Hematopoietic multipotent progenitor cell treated with erythropoietin and hydrocortisone succinate and interleukin-3 and kit ligand, for 6 days (in vitro differentiated cells): Measurements from ENCODE around the gene PDS5A.
"Not testable (repeated sequence)": the region's sequence is repeated elsewhere in the genome, so short reads cannot be mapped to it uniquely, and the experiment has no call there.

Source experiments
- DNase-seq: peaks from one replicate; pipeline ENCODE4 v3.0.0-alpha.2; 2015

The PDS5A gene

DNA sequence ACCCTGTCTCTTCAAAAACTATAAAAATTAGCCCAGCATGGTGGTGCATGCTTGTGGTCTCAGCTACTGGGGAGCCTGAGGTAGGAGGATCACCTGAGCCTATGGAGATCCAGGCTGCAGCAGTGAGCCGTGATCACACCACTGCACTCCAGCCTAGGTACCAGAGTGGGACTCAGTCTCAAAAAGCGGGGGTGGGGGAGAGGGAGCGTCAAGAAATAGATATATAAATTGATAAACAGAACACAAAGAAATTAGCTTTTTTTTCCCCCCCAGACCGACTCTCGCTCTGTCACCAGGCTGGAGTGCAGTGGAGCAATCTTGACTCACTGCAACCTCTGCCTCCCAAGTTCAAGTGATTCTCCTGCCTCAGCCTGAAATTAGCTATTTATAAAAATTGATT, 14.1 kb downstream of the PDS5A start:
- no peak for DNase-seq

DNA sequence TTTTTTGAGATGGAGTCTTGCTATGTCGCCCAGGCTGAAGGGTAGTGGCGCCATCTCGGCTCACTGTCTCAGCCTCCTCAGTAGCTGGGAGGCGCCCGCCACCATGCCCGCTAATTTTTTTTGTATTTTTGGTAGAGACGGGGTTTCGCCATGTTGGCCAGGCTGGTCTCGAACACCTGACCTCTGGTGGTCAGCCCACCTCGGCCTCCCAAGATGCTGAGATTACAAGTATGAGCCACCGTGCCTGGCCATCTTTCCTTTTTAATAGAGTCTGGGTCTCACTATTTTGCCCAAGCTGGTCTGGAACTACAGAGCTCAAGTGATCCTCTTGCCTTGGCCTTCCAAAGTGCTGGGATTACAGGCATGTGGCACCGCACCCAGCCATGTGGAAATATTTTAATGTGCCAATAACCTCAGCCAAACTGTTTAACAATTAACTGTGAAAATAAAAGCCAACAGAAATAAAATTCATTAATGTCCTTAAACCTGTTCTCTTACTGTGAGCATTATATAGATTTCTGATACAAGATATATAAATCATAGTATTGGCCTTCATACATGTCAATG, 16.3 kb downstream of the PDS5A start:
- DNase-seq, result no peak

DNA sequence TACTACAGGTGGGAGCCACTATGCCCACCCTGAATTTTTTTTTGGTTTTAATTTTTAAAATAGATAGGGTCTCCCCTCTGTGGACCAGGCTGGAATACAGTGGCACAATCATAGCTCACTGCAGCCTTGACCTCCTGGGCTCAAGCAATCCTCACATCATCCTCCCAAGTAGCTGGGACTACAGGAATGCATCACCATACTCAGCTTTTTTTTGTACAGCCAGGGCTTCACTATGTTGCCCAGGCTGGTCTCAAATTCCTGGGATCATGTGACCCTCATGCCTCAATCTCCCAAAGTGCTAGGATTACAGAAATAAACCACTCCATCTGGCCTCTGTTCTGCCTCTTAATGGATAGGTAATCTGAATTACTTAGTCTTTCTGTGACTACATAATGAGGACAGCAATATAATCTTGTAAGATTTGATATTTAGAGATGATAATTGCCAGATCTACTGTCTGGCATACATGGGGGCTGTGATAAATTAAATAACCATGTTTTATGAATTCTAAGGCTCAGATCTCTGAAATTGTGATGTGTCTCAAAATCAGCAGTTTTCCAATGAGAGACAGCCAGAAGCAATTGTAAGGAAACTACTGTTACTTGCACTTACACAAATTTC, 26.7 kb downstream of the PDS5A start:
- DNase-seq, result no peak

DNA sequence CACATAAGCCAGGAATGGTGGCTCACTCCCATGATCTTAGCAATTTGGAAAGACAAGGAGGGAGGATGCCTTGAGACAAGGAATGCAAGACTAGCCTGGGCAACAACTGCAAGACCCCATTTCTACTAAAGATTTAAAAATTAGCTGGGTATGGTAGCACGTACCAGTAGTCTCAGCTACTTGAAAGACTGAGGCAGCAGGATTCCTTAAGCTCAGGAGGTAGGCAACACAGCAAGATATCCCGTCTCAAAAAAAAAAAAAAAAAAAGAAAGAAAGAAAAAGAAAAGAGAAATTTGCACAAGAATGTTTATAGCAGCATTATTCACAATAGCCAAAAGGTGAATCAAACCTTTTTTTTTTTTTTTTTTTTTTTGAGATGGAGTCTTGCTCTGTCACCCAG, 29.7 kb downstream of the PDS5A start:
- DNase-seq, result no peak

DNA sequence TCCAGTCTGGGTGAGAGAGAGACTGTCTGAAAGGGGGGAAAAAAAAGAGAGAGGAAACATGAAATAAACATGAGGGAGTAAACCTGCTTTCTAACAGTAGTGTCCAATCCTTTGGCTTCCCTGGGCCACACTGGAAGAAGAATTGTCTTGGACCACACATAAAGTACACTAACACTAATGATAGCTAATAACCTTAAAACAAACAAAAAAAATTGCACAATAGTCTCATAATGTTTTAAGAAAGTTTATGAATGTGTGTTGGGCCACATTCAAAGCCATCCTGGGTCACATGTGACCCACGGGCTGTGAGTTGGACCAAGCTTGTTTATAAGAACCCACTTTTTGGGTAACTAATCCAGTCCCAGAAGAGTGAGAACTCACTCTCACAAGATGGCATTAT, 30.3 kb downstream of the PDS5A start:
- no peak for DNase-seq

DNA sequence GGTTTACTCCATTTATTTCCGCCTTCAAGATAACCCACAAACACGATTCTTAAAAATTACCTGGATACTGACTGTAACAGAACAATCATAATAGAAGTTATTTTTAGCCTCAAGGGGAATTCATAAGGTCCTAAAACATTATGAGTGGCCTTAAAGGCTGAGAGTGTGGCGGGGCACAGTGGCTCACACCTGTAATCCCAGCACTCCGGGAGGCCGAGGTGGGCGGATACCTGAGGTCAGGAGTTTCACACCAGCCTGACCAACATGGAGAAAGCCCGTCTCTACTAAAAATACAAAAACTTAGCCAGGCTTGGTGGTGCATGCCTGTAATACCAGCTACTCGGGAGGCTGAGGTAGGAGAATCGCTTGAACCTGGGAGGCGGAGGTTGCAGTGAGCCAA, 33.5 kb downstream of the PDS5A start:
- DNase-seq, result not testable (repeated sequence)

DNA sequence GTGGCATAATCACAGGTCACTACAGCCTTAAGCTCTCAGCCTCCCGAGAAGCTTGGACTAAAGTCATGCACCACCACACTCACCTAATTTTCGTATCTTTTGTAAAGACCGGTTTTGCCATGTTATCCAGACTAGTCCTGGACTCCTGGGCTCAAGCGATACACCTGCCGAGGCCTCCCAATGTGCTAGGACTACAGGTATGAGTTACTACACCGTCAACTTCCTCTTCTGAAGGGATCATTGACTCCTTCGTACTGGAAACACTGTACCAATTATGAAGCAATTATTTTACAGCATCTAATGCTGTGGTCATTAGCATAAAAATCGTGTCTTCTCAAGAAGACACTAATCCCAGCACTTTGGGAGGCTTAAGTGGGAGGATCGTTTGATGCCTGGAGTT, 35.2 kb downstream of the PDS5A start:
- no peak for DNase-seq

DNA sequence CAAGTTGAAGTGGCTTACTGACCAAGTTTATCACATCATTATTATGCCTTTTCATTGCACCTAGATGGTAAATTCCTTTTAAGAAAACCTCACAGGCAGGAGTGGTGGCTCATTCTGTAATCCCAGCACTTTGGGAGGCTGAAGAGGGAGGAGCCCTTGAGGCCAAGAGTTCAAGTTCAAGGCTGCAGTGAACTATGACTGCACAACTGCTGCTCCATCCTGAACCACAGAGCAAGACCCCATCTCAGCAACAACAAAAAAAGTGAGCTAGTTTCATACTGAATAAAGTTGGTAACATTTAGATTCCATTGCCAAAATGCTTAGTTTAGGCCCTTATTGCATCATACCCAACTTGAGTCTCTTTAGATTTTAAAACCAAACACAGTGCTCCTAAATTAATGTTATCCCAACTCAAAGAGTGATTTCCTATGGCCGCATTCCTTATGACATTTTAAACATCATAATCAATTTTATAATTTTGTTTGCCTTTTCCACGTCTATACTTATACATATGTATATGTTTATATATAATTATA, 36.0 kb downstream of the PDS5A start:
- DNase-seq, result no peak

DNA sequence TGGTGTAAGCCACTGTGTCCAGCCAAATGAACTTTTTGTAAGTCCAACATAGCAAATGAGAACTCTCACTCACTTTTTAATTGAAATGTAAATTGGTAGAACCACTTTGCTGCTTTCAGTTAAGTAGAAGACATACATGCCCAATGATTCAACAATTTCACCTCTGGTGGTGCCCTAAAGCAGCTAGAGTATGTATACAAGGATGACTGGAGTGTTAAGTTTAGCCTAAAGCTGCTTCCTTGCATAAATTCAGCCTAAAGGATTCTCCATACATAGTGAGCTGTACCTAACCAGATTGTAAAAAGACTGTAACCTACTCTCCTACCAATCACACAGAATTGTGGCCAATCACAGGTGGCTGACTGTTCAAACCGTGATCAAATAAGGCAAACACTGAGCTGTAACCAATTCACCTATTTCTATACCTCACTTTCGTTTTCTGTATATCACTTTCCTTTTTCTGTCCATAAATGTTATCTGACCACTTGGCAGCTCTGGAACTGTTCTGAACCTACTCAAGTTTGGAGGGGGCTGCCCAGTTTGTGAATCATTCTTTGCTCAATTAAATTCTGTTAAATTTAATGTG, 39.9 kb downstream of the PDS5A start:
- no peak for DNase-seq

DNA sequence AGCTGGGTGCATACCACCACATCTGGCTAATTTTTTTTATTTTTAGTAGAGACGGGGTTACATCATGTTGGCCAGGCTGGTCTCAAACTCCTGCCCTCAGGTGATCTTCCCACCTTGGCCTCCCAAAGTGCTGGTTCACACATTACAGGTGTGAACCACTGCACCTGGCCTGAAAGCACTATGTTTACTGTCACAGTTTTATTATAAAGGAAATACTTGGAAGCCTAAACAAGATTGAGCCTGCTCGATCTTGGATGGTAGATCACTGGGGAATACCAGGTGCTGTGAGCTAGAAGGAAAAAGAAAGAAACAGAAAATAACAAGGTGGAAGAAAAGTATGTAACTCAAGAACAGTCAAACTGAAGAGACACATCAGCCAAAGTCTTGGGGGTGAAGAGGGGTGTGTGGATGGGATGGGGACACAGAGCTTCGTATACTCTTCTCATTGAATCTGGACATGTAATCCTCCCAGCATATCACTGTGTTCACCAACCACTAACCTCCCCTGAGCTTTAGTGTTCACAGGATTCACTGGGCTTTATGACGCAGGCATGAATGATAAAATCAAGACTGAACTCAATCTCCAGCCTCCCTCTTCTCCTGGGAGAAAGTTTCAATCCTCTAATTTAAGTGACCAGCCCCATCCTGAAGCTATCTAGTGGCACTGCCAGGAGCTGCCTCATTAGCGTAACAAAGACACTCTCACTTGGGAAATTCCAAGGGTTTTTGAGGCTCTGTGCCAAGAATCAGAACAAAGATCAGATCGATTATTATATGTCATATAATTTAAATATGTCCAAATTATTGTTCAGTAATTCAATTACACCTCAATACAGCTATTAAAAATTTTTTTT, 40.9 kb downstream of the PDS5A start:
- DNase-seq, result no peak

DNA sequence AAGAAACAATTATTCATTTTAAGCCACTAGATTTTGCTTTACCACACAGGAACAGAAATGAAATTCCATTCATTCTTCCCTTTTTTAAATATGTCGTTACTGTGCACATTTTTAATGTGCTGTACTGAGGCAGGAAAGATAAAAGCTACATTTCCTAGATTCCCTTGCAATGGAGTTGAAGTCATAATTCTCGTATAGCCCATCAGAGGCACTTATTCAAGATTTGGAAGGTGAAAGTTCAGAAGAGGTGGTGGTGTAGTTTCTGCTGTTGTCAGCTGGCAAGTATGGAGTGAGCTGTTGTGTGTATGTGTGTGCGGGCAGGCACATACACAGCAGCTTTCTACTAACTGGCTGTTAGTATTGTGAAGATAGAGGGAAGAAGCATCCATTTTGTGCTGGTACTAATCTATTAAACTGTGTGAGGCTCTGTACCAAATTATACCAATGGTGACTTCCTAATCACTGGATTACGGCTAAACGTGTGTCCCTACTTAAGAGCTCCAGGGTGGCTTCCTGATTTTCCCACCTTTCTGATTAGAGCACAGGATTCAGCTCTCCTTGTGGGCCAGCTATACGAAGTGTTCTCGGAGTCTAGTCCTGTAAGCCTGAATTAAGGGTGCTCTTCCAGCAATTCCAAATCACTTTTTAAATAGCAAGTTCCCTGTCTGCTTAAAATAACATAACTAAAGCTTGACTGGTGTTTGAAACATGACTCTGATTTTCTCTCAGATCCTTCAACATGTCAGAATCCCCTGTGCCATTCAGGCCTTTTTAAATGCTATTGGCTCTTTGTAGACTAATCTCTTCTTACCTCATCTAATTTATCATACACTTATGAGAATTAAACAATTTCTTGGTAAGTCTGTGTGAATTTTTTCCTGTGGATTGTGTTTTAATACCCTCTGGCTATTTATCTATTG, 43.8 kb downstream of the PDS5A start:
- DNase-seq, result no peak

DNA sequence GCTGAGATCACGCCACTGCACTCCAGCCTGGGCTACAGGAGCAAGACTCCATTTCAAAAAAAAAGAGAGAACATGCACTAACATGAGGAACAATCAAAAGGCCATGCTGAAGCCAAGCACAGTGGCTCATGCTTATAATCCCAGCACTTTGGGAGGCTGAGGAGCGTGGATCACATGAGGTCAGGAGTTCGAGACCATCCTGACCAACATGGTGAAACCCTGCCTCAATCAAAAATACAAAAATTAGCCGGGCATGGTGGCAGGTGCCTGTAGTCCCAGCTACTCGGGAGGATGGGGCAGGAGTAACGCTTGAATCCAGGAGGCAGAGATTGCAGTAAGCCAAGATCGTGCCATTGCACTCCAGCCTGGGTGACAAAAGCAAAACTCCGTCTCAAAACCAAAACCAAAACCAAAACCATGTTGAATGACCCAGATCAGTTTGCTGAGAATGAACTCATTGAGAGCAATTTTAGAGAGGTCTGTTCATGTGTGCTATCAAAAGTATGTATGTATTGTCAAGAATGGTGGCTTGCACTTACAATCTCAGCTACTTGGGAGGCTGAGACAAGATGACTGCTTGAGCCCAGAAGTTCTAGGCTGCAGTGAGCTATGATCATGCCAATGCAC, 44.8 kb downstream of the PDS5A start:
- no peak for DNase-seq

DNA sequence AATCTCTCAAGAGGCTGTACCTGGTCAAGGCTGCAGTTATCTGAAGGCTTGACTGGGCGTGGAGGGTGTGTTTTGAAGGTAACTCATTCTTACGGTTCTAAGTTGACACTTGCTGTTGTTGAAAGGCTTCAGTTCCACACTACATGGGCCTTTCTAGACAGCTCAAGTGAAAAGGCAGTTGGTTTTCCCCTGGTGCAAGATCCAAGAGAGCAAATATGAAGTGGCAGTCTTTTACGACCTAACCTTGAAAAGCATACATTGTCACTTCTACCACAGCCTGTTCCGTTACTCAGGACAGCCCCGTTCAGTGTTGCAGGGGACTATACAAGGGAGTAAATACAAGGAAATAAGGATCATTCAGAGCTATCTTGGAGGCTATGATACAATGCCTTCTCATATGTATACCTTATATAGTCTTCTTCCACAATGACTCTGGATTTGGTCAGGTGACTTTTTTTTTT, 46.2 kb downstream of the PDS5A start:
- DNase-seq, result no peak

DNA sequence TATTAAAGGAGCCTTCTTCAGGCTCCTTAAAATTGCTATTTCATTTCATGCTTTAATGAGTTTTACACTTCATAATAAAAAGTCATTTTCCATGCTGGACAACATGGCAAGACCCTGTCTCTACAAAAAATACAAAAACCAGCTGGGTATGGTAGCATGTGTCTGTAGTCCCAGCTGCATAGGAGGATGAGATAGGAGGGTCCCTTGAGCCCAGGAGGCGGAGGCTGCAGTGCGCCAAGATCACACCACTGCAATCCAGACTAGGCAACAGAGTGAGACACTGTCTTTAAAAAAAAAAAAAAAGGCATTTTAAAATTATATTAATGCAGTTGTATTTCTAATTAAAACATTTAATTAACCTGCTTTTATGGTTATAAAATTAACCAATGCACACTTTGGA, 49.2 kb downstream of the PDS5A start:
- no peak for DNase-seq

DNA sequence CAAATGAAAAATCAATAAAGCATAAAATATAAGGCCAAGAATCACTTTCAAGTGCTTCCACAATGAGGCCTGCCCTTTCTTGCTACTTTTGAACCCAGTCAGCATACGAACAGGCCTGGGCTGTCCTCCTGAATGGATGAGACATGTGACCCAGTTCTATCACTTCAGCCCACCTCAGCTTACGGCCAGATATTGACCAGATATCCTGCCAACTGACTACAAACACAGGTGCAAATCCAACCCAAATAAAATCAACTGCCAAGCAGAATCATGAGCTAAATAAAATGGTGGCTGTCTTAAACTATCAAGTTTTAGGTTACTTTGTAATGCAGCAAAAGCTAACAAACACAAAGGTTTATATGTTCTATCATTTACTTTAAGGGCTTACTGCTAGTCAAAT, 53.7 kb downstream of the PDS5A start:
- no peak for DNase-seq

DNA sequence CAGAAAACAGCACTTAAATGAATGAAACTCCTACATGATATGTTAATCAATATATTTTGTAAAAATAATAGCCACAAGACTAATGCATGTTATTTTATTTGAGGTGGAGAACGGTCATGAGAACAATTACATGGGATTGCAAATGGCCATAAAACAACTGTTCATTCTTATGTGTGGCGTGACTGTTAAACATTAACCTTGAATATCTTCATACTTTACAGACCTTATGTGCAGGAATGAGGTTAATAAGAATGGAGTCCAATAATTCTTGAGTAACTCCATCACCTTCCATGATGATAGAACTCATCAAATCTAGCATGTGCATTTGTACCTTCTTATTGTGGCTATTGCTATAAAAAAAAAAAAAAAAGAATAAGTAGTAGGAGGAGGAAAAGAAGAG, 55.3 kb downstream of the PDS5A start:
- DNase-seq, result no peak

DNA sequence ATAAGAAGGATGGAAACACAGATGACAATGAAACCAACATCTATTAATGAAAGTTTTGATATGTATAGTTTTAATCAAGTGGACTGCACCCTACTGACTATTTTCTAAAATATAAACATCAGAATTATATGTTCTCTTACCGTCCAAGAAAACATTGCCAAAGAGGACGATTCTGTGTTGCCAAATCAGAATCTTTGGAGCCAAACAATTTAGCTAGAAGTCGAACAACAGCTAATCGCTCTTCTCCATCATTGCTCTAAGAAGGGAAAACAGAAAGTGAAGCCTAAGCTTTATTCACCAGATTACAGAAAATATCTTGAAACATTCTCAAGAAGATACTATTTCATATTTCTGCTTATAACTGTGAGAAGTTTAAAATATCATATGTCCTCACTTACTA, 64.2 kb downstream of the PDS5A start:
- DNase-seq, result no peak

DNA sequence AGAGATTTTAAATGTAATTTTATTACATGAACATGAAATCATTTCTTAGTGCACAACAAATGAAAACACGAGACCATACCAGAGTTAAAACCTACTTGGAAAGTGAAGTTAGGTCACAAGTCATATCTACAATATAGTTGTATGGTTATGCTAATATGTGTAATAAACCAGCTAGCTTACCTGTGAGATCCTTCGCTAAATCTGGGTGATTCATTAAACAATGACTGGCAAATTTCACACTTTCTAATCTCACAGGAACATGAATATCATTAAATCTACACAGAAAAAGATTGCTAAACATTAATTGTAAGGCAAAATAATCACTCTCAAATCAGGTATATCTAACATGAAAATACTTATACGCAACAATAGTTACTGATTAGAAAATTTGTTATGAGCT, 67.6 kb downstream of the PDS5A start:
- no peak for DNase-seq

DNA sequence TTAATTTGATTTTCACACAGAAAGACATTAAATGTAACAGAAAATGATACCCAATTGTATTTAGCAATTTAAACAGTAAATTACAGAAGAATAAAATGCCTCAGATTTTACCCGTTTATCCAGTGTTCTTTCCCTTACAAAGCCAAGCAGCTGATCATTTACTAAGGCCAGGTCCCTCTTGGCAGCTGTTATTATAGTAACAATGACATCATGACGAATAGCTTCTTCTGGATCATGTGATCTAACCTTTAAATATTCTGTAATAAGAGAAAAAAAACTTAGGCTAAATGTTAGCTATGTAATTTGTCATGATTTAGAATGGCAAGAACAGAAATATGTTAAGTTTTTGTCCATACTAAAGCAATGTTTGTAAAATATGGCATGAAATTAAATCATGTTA, 69.4 kb downstream of the PDS5A start:
- no peak for DNase-seq

DNA sequence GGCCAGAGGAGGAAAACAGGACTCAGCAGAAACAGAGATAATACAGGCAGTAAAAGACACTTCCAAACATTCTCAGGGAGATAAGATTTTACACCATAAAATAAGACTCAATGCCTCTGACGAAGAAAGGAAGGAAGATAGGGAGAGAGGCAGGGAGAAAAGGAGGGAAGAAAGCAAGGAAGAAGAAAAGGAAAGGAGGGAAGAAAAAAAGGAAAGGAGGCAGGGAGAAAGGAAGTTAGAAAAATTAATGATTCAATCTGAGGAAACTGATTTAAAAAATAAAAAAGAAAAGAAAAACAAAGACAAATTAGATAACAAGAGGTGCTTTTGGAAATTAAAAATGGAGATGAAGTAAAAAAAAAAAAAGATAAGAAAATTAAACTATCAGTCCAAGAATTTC, 72.1 kb downstream of the PDS5A start:
- DNase-seq, result no peak

DNA sequence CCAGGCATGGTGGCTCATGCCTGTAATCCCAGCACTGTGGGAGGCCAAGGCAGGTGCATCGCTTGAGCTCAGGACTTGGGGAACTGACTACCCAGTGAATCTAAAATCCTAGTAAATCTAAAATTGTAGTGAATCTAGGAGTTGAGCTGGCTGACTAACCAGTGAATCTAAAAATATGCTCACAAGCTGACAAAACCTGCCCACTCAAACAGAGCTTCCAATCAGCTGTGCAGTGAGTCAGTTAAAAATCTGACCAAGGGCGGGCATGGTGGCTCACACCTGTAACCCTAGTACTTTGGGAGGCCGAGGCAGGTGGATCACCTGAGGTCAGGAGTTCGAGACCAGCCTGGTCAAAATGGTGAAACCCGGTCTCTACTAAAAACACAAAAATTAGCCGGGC, 72.7 kb downstream of the PDS5A start:
- DNase-seq, result not testable (repeated sequence)

DNA sequence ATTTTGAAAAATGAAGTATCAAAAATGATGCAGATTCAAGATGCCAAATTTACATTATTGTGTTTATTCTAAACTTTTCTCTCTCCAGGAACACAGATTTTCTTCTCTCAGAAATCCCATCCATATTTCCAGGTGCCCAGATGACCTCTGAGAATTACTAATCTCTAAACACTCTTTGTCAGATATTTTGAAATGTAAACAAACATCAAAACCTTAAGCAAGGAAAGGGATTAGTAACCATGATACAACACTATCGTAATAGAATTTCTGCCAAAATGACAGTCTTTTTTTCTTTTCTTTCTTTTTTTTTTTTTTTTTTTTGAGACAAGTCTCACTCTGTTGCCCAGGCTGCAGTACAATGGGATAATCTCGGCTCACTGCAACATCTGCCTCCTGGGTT, 76.7 kb downstream of the PDS5A start:
- DNase-seq, result no peak
